ENCODE results near the gene NUP133.
"Not testable (repeated sequence)": the region's sequence is repeated elsewhere in the genome, so short reads cannot be mapped to it uniquely, and the experiment has no call there.

Gene NUP133

DNA sequence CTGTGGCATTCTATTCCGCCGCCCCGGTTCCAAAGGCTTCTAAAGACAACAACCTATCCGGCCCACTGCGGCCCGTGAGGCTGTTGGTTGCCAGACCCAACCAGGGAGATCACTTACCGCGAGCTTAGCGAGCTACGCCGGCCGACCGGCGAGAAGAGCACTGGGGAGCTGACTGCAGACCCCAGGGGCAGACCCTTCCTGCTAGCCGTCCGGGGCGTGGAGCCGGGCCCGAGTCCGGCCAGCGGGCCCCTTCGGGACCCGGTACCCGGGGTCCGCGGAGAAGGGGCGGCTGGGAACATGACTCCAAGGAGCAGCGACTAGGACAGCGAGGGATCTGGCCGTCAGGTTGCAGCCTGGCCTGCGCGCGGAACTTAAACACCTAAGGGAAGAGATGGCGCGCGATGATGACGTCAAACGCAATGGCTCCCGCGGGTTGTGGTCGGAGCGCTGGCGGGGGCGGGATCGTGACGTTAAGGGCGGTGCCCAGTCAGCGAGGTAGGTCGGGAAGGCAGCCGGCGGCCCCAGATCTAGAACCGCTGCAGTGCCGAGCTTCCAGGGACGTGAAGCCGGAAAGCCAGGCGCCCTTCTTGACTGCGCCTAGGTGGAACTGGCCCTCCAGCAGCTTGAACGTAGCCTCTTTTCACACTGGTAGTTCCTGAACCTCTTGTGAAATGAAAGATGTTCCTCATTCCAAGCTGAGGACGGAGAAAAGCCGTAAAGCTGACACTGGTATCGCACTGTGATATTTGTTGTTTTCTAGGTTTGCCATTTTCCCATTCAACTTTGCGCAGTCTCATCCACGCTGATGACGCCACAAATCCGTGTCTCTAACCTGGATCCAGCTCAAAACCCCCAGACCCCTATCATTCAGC lies at the start of gene NUP133:
NUP133 (minus strand) TSS at position 391 of the 872 bp plus-strand sequence; CDS start at position 299, 92 bp downstream.
- DNase-seq: peak; percentile 99 to 100 (median 100)

DNA sequence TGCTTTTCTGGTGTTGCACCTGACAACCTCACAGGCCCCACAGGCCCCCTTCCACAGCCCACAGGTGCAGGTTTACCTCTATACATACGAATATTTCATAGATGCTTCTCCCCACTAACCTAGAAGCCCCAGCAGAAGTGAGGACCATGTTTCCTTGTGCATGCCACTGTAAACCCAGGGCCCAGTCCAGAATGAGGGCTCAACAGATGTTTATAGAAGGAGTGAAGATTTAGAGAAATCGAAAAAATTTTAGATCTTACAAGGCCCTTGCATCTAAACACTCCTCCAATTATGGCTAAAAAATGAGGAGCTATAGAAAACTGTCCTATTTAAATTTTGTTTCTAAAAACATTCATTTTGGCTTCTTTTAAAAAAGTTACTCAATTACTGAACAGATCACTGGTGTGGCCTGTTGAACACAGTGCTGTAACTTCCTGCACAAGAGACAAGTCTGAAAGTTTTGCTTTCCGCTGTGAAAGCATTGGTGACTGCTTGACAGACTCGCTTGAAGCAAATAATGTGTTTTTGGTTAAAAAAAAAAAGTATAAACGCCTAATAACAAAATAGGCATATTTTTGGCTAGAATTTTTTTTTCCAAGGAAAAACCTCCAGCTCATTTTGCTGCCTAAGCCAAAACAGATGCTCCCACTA lies 49.2 kb upstream of the NUP133 start:
- DNase-seq: peak; percentile 35 to 60 (median 49)

- no peak for DNase-seq
Measured at GRCh38 chr1:229554886-229555621, 46.9 kb upstream of the NUP133 start.

GRCh38 chr1:229553621-229554130 lies 45.5 kb upstream of the NUP133 start:
- DNase-seq: peak in 2 of 3 donors; percentile 15 to 34

DNA sequence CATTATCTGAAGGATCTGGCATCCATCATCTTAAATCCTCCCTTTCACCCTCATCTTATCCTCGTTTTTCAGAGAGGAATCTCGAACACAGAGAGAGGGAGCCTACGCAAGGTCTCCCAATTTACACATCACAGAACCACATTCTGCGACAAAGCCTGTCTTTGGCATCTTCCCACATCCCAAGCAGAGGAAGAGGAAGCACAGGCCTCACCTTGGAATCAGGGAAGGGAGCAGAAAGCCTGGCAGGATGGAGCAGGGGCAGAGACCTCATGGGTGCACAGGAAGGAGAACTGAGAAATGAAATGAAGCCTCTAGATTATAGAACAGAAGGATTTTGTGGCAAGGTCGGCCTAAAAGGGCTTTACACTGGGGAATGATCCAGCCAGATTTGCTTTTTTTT lies 44.6 kb upstream of the NUP133 start:
- DNase-seq: no peak

DNA sequence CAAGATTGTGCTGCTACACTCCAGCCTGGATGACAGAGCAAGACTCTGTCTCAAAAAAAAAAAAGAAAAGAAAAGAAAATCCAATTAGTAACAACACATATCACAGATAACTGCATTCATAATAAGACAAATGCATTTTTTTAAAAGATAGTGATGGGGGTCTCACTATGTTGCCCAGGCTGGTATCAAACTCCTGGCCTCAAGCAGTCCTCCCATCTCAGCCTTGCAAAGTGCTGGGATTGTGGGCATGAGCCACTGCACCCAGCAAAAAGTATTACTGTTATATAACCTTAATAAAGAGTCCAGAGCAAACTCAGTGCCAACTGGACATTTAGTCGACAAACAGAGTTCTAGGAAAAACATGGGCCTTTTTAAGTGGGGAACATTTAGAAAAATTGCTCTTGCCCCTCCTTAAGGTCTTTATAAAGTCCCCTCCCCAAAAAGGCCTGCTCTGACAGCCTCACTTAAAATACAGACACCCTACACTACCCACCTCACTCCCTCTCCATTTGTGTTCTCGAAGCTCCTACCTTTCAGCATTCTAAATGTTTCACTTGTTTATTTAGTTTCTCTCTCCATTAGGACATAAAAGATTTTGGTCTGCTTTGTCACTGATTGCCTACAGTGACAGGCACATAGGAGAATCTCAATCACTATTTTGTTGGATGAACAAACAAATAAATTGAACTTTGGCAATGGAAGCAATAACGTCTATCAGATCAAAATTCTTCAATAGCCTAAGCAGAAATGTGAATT lies 42.8 kb upstream of the NUP133 start:
- DNase-seq: no peak

DNA sequence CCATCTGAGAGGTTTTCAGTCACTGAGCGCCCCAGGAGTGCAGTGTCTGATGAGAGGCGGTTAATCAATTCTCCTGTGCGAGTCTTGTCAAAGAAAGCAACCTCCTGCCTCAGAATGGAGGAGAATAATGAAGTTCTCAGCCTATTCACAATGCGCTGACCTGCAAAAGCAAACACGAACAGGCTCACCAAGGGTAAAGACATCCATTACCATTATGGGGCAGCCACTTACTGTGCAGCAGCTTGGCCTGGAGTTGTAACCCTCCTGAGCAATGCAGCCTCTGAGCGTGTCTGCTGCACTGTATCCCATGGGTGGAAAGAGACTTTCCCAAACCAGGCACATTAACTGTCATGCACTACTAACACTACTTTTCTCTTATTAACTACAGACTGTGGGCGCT lies 39.4 kb upstream of the NUP133 start:
- no peak for DNase-seq

- no peak for DNase-seq
Measured at GRCh38 chr1:229544587-229544986, 36.4 kb upstream of the NUP133 start.

- no peak for DNase-seq
Measured at GRCh38 chr1:229539863-229540506, 31.8 kb upstream of the NUP133 start.

- no peak for DNase-seq
Measured at GRCh38 chr1:229538945-229539344, 30.8 kb upstream of the NUP133 start.

DNA sequence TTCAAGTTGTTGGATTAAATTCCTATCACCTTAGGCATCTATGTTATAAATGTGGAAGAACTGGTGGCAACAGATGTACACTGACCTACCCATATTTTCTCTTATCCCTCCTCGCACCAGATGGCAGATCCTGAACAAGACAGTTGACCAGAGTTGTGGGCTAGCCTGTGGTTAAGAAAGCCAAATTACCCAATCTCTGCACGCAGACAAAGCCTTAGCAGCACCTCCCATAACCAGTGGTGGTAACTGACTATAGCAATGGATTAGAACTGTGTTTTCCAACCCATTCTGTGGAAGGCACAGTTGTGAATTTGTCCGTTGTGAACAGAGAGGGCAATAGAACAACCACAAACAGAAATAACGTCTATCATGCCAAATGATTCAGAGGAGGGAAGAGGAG lies 29.8 kb upstream of the NUP133 start:
- no peak for DNase-seq

- DNase-seq: no peak
Measured at GRCh38 chr1:229536982-229537381, 28.8 kb upstream of the NUP133 start.

GRCh38 chr1:229535230-229535629 lies 27.1 kb upstream of the NUP133 start:
- DNase-seq: no peak

- no peak for DNase-seq
Measured at GRCh38 chr1:229531326-229531725, 23.2 kb upstream of the NUP133 start.

GRCh38 chr1:229529639-229530038 lies 21.5 kb upstream of the NUP133 start:
- DNase-seq: no peak

DNA sequence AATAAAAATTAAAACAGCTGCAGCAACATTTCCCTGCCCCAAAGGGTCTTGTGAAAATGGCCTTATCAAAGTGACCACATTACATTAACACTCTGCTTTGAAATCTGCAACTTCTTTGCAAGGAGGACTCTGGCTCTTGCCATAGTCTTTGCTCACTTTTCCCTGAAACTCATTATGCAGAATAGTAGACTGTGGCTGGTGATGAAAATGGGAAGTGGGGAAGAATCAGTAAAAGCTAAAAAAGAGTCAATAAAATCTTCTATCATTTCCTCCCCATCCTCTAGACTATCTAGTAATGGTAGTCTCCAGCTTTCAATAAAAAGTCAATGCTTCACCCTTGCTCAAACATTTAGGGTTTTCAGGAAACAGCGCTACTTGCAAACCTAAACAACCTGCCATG lies 18.6 kb upstream of the NUP133 start:
- no peak for DNase-seq

DNA sequence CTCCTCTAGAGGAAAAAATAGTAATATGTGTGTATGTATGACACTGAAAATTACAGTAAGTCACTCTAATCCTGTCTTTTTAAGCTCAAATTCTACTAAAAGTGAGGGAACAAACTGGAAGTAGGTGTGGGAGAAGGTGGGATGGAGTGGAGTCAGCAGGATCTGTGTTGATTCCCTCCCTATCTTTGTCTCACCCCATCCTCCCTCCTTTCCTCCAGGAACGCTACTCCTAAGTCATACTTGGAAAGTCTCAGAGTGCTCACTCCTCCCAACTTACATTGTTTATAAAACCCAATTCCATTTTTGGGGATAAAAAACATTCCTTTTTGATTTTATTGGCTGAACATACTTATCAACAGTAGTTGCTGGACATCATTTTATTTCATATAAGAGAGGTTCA lies 14.9 kb upstream of the NUP133 start:
- no peak for DNase-seq

GRCh38 chr1:229514578-229515275 lies 6.6 kb upstream of the NUP133 start:
- DNase-seq: peak; percentile 79 to 83 (median 79)

- DNase-seq: not testable (repeated sequence)
Measured at GRCh38 chr1:229511625-229512024, 3.5 kb upstream of the NUP133 start.

GRCh38 chr1:229511201-229511600 lies 3.1 kb upstream of the NUP133 start:
- peak in 1 of 3 donors; percentile 10 for DNase-seq

DNA sequence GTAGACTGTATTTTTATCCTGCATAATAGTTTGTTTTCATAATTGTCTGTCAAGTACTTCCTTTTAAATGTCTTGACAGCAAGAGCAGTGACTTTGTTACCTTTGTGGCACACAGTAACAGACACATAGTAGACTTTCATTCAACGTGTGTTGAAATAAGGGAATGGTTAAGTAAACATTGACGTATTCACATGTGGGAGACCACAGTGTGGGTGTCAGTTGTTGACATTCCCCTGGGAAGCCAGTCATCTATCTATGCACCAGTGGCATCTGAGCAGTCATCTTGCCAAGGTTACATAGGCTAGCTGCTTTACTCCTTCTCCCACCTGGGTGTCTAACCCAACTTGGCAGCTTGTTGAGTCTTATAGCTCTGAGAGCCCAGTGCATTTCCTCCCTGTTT lies 1.4 kb upstream of the NUP133 start:
- DNase-seq: peak in 2 of 3 donors; percentile 5 to 17

All from suppressor macrophage treated with lipopolysaccharide for 1 hour (primary cell).